ENCODE results near the gene ESYT2.
A peak's percentile ranks its signal among the peaks of the same experiment; 100 is the strongest.
"Not testable (repeated sequence)": the region's sequence is repeated elsewhere in the genome, so short reads cannot be mapped to it uniquely, and the experiment has no call there.

Gene ESYT2

DNA sequence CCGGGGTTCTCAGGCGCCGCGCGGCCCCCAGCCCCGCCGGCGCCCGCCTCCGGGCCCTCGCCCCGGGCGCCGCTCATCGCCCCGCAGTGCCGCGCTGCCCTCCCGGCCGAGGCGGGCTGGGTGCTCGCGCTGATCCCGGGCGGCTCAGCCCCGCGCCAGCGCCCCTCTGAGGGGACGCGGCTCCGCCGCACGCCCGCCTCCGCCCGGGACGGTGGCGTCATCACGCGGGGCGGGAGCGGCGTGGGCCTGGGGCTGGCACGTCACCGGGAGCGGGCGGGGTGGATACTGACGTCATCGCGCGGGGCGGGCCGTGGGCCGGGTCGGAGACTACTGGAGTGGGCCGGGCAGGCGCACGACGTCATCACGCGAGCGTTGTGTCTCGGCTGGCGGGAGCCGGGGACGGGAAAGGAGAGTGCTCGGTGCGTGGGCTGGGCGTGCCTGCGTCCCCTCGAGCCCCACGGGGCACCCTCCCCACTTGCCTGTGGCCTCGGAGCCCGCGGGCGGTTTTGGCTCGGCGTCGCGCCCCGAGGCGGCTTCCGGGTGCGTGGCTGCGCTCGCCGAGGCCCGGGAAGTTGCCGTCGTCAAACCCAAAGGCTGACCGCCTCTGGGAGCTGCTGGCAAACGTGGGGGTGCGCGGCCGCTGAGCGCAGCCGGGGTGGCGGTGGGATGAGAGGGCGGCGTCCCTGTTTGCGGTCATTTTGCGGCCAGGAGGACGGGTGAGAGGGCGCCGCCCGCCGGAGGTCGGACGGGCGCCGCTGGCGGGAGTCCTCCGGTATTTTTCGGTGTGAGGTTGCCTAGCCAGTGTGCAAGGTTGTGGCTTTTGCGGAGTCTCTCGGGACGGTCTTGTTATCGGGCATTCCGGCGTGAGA, at the start of gene ESYT2:
ESYT2 (minus strand) TSS at position 168 of the 869 bp plus-strand sequence; CDS start at position 77, 91 bp downstream.
- peak; percentile 94 for DNase-seq (ENCODE audit: low spot score)

DNA sequence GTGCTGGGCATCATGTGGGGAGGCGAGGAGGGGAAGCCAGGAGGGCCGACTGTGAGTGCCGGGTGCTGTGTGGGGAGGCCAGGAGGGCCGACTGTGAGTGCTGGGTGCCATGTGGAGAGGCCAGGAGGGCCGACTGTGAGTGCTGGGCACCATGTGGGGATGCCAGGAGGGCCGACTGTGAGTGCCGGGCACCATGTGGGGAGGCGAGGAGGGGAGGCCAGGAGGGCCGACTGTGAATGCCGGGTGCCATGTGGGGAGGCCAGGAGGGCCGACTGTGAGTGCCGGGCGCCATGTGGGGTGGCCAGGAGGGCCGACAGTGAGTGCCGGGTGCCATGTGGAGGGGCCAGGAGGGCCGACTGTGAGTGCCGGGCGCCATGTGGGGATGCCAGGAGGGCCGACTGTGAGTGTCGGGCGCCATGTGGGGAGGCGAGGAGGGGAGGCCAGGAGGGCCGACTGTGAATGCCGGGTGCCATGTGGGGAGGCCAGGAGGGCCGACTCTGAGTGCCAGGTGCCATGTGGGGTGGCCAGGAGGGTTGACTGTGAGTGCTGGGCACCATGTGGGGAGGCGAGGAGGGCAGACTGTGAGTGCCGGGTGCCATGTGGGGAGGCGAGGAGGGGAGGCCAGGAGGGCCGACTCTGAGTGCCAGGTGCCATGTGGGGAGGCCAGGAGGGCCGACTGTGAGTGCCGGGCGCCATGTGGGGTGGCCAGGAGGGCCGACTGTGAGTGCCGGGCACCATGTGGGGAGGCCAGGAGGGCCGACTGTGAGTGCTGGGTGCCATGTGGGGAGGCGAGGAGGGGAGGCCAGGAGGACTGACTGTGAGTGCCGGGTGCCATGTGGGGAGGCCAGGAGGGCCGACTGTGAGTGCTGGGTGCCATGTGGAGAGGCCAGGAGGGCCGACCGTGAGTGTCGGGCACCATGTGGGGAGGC, 49.1 kb upstream of the ESYT2 start:
- DNase-seq (ENCODE audit: low spot score), result not testable (repeated sequence)

- DNase-seq (ENCODE audit: low spot score), result no peak
These were observed 47.7 kb upstream of the ESYT2 start for GRCh38 chr7:158876984-158877383.

DNA sequence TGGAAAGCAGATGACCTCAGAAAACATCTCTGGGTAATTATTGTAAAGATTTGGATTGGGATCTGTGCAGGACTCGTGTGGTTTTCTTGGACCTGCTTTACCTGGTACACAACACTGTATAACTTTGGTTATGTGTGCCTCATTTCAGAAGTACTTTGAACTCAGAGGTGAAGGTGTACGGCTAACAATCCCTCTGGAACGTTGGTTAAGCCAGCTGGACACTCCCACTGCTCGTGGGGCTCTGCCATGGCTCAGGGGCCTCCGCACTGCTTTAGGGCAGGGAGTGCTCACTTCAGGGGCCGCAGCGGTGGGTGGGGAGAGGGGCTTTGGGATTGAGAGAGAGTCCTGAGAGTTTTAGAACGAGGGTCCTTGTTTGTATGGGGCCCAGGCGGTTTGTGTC, 40.6 kb upstream of the ESYT2 start:
- DNase-seq (ENCODE audit: low spot score), result no peak

DNA sequence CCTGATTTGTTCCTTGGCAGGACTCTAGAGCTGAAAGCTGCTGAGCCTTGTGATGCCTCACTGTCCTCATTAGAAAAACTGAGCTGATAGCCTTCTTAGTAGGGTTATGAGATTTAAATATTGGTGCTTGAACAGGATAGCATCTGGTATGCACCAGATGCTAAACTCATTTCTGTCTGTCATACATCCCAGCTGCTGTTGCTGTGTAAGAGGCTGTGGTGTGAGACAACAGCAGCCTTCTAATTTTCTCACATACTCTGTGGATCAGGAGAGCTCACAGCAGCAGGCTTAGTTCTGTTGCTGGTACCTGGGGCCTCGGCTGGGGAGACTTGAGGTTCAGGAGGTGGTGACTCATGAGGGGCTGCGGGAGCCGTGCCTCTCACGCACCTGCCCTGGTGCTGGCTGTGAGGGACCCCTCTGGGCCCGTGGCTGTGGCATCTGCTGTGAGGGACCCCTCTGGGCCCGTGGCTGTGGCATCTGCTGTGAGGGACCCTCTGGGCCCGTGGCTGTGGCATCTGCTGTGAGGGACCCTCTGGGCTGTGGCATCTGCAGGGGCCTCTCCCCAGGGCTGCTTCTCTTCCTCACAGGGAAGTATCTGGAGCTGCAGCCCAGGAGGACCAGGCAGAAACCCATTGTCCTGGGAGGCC, 39.6 kb upstream of the ESYT2 start:
- no peak for DNase-seq (ENCODE audit: low spot score)

GRCh38 chr7:158867214-158867984, 38.1 kb upstream of the ESYT2 start:
- no peak for DNase-seq (ENCODE audit: low spot score)

GRCh38 chr7:158865977-158866376, 36.7 kb upstream of the ESYT2 start:
- no peak for DNase-seq (ENCODE audit: low spot score)

DNA sequence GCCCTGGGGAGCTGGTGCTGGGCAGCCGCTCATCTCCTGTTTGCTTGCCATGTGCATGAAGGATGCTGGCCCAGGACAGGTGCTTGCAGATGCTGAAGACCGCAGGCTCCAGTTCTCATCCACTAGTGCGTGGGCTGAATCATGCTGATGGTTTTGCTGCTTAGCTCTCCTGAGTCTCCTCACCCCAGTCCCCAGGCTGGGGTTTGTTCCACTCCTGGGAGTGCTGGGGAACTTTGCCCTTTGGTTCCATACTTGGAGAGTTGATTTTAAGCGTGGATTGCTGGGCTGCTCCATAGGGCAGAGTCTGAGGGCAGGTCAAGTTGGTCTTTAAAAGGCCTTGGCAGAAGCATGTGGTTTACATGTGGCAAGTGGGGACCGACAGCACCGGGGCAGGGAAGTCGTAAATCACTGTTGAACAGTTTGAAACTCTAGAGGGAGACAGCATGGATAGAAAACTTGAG, 36.2 kb upstream of the ESYT2 start:
- no peak for DNase-seq (ENCODE audit: low spot score)

- no peak for DNase-seq (ENCODE audit: low spot score)
These were observed 35.5 kb upstream of the ESYT2 start for GRCh38 chr7:158864833-158865232.

DNA sequence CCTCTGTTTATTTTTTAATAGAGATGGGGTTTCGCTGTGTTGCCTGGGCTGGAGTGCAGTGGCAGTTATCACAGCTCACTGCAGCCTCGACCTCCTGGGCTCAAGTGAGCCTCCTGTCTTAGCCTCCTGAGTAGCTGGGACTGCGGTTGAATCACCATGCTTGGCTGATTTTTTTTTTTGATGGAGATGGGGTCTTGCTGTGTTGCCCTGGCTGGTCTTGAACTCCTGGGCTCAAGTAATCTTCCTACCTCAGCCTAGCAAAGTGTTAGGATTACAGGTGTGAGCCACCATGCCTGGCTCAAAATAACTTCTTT, 35.2 kb upstream of the ESYT2 start:
- no peak for DNase-seq (ENCODE audit: low spot score)

- no peak for DNase-seq (ENCODE audit: low spot score)
These were observed 34.5 kb upstream of the ESYT2 start for GRCh38 chr7:158863611-158864506.

- DNase-seq (ENCODE audit: low spot score), result not testable (repeated sequence)
These were observed 33.8 kb upstream of the ESYT2 start for GRCh38 chr7:158862985-158863610.

- no peak for DNase-seq (ENCODE audit: low spot score)
These were observed 32.8 kb upstream of the ESYT2 start for GRCh38 chr7:158861936-158862704.

DNA sequence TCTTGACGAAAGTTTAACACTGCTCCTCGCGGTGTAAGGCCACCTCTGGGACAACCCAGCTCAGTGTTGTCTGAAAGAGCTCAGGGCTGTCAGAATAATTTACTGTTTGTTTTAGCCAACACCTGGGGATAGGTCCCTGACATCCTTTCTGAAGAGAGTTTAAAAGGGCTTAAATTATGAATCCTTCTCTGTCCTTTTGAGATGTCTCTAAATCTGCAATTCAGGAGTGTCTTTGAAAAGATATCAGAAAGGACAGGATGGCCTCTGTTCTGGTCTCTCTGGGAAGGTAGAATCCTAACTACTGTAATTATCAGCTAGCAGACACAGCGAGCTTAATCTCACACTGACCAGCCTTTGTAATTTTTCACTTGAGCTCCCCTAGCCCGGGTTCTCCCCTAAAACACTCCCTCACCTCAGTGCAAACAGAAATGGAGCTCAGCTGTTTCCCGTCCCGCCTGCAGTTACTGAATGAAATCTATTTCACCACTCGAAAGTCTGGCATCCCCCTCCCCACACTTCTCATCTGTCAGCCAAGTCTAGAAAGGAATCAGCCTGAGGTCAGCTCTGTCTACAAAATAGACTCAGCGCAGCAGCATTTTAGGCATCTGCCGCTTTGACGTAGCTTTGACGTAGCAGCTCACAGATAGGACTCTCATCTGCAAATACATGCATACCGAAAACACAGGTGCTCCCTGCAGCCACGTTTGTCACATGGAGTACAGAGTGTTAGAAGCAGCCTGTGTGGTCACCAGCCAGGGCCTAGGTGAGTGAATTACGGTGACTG, 31.9 kb upstream of the ESYT2 start:
- DNase-seq (ENCODE audit: low spot score), result no peak

- no peak for DNase-seq (ENCODE audit: low spot score)
These were observed 31.1 kb upstream of the ESYT2 start for GRCh38 chr7:158860394-158860793.

GRCh38 chr7:158858592-158859503, 29.5 kb upstream of the ESYT2 start:
- DNase-seq (ENCODE audit: low spot score), result no peak

DNA sequence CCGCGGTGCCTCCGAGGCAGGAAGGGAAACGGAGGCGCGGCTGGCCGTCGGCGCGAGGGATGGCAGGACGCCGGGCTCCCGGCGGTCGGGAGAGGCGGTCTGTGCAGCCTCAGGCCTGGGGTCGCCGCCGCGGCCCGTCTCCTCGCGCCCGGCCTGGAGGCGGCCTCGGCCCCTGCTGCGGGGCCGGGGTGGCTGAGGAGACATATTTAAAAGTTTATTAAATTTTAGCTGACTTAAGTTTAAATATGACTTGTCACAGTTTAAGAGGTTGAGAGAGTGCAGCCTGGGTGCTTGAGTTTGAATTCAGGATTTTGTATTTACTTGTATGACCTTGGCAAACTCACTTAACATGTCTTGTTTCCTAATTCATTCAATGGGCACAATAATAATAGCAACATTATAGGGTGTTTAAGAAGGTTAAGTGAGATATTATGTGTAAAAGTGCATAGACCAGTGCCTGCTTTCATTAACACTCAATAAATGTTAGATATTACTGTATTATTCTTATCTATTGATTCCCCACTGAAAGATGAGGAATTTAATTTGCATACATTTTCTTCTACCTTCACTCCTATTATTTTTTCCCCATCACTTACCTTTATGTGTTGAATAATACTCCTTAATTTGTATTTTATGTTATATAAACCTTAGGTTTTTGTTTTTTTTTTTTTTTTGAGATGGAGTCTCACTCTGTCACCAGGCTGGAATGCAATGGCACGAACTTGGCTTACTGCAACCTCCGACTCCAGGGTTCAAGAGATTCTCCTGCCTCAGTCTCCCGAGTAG, 27.8 kb upstream of the ESYT2 start:
- no peak for DNase-seq (ENCODE audit: low spot score)
